Measurements from ENCODE around the gene AP2S1. TPM values are rescaled to one million over a fixed set of nuclear protein-coding genes. Genes with fewer than 3 reads are reported as not detected.
A peak's percentile ranks its signal among the peaks of the same experiment; 100 is the strongest.

AP2S1 gene
- polyA plus RNA-seq, 1 donor from 2014 or later, result 167 TPM

DNA sequence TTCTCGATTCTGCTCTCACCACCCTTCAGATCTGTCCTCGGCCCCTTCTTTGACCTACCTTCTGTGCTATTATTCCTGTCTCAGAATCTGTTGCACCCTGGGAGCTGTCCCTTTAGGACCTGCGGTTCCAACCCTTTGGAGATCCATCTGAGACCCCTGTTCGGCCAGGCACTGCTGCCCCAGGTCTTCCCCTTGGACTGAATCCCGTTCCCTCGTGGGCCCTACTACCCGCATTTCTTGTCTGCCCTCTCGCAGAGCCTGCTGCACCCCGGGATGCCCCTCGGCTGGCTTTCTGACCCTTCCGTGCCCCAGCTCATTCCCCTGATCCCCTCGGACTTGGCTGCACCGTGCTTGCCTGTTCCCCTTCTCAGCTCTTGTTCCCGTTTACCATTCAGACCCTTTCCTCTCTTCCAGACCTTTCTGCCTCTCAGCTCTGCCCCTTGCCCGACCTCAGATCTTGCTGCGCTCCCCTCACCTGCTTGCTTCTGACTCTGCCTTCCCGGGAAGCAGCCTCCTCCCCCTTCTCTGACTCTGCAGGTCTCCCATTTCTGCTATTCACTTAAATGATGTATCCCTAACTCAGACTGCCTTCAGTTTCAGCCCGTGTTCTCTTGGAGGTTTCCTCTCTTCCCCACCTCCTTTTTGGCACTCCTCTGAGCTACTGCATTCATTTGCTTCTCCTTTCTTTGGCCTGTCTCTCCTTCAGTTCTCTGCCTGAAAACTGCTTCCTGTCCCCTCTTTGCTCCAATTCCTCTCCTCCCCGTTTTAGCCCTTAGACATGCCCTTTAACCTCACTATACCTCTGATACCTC, 11.3 kb upstream of the AP2S1 start:
- Histone ChIP-seq H3K9me3 (ENCODE audit: low read length) (no peaks in the 10 kb centered on the region), H3K9ac (ENCODE audit: low read length) (peak overlapping the region; percentile 97), H3K4me2 (ENCODE audit: low read length) (peak overlapping the region; percentile 100), H3K27ac (ENCODE audit: low read length) (peak overlapping the region; percentile 86), H3K4me3 (ENCODE audit: low read length) (peak overlapping the region; percentile 98), H3K79me2 (replicated peaks; ENCODE audit: insufficient read depth, low read length) (peaks cover 56% of the 10 kb centered on the region), H3K27me3 (ENCODE audit: insufficient read depth, low read depth, low read length) (no peaks in the 10 kb centered on the region), H2AFZ (ENCODE audit: low read depth, low read length) (no peak overlapping the region), H3K9me2 (ENCODE audit: insufficient read depth, low read length) (no peaks in the 10 kb centered on the region), H3K36me3 (ENCODE audit: insufficient read depth, low read length) (no peaks in the 10 kb centered on the region), H3F3A (ENCODE audit: insufficient read depth, low read length, poor library complexity, severe bottlenecking) (peaks cover 5% of the 10 kb centered on the region), H4K20me1 (ENCODE audit: insufficient read depth) (peaks cover 51% of the 10 kb centered on the region)
- TF ChIP-seq EP300 (conservative IDR thresholded peaks at IDR 0.05; ENCODE audit: poor library complexity, severe bottlenecking) (no peak), POLR2AphosphoS5 (IDR thresholded peaks at IDR 0.05) (peak; percentile 28), EZH2 (IDR thresholded peaks at IDR 0.05; ENCODE audit: borderline replicate concordance, insufficient read depth, low read length, poor library complexity, severe bottlenecking) (no peak), RAD21 (conservative IDR thresholded peaks at IDR 0.05) (peak; percentile 35), TAF1 (IDR thresholded peaks at IDR 0.05; ENCODE audit: low read depth) (peak; percentile 33), SMC3 (conservative IDR thresholded peaks at IDR 0.05; ENCODE audit: poor library complexity) (peak; percentile 45), MXI1 (conservative IDR thresholded peaks at IDR 0.05; ENCODE audit: poor library complexity, severe bottlenecking) (peak; percentile 53)
- TF ChIP-seq, protein P1, sequence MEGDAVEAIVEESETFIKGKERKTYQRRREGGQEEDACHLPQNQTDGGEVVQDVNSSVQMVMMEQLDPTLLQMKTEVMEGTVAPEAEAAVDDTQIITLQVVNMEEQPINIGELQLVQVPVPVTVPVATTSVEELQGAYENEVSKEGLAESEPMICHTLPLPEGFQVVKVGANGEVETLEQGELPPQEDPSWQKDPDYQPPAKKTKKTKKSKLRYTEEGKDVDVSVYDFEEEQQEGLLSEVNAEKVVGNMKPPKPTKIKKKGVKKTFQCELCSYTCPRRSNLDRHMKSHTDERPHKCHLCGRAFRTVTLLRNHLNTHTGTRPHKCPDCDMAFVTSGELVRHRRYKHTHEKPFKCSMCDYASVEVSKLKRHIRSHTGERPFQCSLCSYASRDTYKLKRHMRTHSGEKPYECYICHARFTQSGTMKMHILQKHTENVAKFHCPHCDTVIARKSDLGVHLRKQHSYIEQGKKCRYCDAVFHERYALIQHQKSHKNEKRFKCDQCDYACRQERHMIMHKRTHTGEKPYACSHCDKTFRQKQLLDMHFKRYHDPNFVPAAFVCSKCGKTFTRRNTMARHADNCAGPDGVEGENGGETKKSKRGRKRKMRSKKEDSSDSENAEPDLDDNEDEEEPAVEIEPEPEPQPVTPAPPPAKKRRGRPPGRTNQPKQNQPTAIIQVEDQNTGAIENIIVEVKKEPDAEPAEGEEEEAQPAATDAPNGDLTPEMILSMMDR (IDR thresholded peaks at IDR 0.05; ENCODE audit: poor library complexity, severe bottlenecking), result no peak
- TF ChIP-seq, protein P2, sequence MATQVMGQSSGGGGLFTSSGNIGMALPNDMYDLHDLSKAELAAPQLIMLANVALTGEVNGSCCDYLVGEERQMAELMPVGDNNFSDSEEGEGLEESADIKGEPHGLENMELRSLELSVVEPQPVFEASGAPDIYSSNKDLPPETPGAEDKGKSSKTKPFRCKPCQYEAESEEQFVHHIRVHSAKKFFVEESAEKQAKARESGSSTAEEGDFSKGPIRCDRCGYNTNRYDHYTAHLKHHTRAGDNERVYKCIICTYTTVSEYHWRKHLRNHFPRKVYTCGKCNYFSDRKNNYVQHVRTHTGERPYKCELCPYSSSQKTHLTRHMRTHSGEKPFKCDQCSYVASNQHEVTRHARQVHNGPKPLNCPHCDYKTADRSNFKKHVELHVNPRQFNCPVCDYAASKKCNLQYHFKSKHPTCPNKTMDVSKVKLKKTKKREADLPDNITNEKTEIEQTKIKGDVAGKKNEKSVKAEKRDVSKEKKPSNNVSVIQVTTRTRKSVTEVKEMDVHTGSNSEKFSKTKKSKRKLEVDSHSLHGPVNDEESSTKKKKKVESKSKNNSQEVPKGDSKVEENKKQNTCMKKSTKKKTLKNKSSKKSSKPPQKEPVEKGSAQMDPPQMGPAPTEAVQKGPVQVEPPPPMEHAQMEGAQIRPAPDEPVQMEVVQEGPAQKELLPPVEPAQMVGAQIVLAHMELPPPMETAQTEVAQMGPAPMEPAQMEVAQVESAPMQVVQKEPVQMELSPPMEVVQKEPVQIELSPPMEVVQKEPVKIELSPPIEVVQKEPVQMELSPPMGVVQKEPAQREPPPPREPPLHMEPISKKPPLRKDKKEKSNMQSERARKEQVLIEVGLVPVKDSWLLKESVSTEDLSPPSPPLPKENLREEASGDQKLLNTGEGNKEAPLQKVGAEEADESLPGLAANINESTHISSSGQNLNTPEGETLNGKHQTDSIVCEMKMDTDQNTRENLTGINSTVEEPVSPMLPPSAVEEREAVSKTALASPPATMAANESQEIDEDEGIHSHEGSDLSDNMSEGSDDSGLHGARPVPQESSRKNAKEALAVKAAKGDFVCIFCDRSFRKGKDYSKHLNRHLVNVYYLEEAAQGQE (IDR thresholded peaks at IDR 0.05; ENCODE audit: borderline replicate concordance), result no peak

DNA sequence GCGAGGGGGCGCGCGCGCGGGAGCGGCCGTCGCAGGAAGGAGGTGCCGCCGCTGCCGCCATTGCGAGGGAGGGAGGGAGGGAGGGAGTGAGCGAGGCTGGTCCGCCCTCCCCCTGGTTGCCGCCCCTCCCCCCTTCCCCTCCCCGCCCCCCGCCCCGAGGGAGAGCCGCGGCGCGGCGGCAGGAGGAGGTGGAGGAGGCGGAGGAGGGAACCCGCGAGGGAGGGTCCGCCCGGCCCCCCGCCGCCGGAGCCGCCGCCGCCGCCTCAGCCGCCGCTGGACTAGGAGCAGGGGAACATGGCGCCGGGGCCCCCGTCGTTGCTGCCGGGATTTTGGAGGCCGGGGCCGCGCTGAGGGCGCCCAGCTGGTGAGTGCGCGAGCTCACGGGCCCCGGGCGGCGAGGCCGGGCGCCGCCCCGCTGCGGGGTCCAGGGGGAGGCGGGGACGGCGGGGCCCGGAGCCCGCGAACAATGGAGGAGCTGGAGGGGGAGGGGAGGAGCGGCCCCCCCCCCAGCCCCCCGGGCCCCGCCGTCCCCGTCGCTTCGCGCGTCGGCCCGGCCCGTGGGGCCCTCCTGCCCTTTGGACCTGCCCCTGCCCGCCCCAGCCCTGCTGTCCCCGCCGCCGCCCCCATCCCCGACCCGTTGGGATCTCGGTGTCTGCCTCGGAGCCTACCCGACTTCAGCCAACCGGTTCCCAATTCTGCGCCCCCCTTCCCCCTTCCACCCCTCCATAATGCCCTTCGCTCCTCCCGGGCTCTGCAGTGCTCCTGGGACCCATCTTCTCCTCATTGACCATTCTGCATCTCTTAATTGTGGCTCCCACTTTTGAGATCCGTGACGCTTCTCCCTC, 10.4 kb upstream of the AP2S1 start, which contains the start of gene ARHGAP35:
Gene ARHGAP35 (plus strand): TSS at position 152 of the 845 bp plus-strand sequence. CDS start 57,679 bp downstream, outside the sequence.
- Histone ChIP-seq H3K36me3 (ENCODE audit: insufficient read depth, low read length) (no peaks in the 10 kb centered on the region), H3K9me2 (ENCODE audit: insufficient read depth, low read length) (no peaks in the 10 kb centered on the region), H3K9me3 (ENCODE audit: low read length) (no peaks in the 10 kb centered on the region), H3K27me3 (ENCODE audit: insufficient read depth, low read depth, low read length) (no peaks in the 10 kb centered on the region), H2AFZ (ENCODE audit: low read depth, low read length) (peak within 1 kb of the TSS; percentile 66), H3K27ac (ENCODE audit: low read length) (peak within 1 kb of the TSS; percentile 93), H3K9ac (ENCODE audit: low read length) (peak within 1 kb of the TSS; percentile 97), H3K4me3 (ENCODE audit: low read length) (peak within 1 kb of the TSS; percentile 98), H4K20me1 (ENCODE audit: insufficient read depth) (peaks cover 43% of the 10 kb centered on the region), H3K4me2 (ENCODE audit: low read length) (peak within 1 kb of the TSS; percentile 100), H3F3A (ENCODE audit: insufficient read depth, low read length, poor library complexity, severe bottlenecking) (peaks cover 5% of the 10 kb centered on the region), H3K79me2 (replicated peaks; ENCODE audit: insufficient read depth, low read length) (peaks cover 48% of the 10 kb centered on the region)
- no peak for TF ChIP-seq EP300 (conservative IDR thresholded peaks at IDR 0.05; ENCODE audit: poor library complexity, severe bottlenecking)
- no peak for TF ChIP-seq MXI1 (conservative IDR thresholded peaks at IDR 0.05; ENCODE audit: poor library complexity, severe bottlenecking)
- TF ChIP-seq, protein P1 (IDR thresholded peaks at IDR 0.05; ENCODE audit: poor library complexity, severe bottlenecking), result no peak
- TF ChIP-seq TAF1 (IDR thresholded peaks at IDR 0.05; ENCODE audit: low read depth), result no peak
- TF ChIP-seq SMC3 (conservative IDR thresholded peaks at IDR 0.05; ENCODE audit: poor library complexity), result no peak
- no peak for TF ChIP-seq RAD21 (conservative IDR thresholded peaks at IDR 0.05)
- TF ChIP-seq EZH2 (IDR thresholded peaks at IDR 0.05; ENCODE audit: borderline replicate concordance, insufficient read depth, low read length, poor library complexity, severe bottlenecking), result no peak
- no peak for TF ChIP-seq POLR2AphosphoS5 (IDR thresholded peaks at IDR 0.05)
- TF ChIP-seq, protein P2 (IDR thresholded peaks at IDR 0.05; ENCODE audit: borderline replicate concordance), result no peak
